COR-L47 (cell line): ENCODE results near the gene GAS7.

Source experiments
- DNase-seq: peaks from one replicate; lab custom pipeline; 2025; lab: John Stamatoyannopoulos, UW

The GAS7 gene

GRCh38 chr17:9913476-9913875 is 284.9 kb downstream of the GAS7 start:
- DNase-seq: no peak

DNA sequence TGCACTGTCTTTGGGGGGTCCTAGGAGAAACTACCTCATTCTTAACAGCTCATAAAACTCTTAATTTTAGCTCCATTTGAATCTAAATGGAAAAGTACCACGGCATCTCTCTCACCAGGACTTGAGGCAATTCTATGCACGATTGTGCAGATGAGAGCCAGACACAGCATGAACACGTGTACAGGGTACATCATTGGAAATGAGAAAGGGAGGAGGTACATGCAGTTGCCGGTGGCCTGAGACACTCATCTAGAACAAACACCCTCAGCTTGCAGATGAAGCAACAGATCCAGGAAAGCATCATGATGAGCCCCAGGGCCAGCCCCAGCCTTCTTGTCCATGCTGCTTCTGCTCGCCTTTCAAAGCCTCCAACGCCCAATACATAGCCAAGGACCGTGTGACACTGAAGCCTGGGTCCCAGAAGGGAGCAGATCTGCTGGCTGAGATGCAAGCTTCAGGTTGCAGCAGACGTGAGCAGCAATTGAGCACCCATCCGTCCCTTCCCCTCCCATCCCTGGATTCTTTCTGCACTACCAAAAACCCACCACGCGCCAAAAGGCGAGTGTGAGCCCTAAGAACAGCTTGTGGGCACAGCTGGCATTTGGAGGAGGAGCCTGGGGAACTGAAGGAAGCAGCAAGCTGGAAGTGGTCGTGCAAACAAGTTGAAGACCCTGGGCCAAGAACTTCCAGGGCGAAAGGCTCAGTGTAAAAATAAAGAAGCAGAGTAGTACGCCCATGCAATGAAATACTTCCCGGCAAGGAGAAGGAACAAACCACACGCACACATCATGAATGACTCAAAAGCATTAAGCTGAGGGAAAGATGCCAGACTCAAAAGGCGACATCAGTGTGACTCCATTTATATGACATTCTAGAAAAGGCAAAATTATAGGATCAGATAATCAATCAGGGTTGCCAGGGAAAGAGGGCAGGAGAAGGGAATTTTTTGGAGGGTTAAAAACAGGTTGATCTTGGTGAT is 286.0 kb downstream of the GAS7 start:
- no peak for DNase-seq

- no peak for DNase-seq
Measured at GRCh38 chr17:9911089-9911488, 287.3 kb downstream of the GAS7 start.

DNA sequence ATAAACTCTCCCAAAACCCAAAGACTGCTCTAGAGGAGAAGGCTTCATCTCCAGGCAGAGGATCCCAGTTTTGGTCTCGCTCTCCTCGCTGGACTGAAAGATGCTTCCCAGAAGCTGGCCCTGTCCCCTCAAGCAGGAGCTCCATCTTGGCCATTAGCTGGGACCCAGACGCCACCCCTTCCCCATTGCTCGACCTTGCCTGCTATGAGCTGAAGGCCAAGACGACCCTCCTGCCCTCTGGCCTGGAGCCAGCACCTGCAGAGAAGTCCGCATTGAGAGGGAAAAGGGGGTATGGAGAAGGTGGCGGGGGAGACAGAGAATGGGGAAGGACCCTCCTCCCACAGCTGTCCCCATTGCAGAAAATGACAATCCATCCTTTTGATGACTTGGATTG is 289.8 kb downstream of the GAS7 start:
- DNase-seq: no peak

GRCh38 chr17:9907883-9908648 is 290.3 kb downstream of the GAS7 start:
- DNase-seq: no peak

GRCh38 chr17:9907131-9907530 is 291.3 kb downstream of the GAS7 start:
- DNase-seq: no peak

DNA sequence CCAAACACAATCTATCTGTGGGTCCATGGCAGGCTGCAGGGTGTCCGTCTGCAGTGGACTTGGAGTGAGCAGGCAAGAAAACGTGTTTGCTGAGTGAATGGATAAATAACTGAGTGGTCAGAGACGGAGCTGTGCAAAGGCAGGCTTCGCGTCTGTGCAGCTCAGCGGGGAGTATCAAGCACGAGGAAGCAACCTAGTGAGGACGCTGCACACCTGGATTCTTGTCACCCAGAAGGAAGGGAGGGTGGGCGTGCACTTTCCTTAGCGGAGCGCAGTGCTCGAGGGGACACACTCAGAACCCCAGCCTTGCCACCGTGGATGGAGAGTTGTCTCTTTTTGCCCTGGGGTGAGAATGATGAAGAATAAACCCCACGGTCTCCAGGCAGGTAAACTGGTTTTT is 291.8 kb downstream of the GAS7 start:
- DNase-seq: no peak

DNA sequence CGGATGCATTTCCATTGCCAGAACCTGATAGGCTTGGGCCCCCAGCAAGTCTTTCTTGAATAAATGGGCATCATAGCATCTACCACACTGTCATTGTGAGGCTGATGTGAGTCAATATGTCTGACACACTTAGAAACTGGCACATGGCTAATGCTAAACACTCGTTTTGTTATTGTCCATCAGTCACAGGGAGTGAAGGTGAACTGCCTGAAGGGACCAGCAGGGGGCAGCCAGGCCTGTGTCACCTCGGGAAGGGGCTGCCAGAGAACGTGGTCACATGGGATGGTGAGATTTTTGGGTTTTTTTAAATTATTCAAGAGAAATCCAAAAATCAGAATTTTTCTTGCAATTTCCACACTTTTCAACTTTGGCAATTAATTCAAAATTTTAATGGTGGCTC is 292.5 kb downstream of the GAS7 start:
- no peak for DNase-seq

GRCh38 chr17:9905078-9905415 is 293.4 kb downstream of the GAS7 start, which contains the start of gene RCVRN:
RCVRN (minus strand) TSS chr17:9905271; CDS start chr17:9905180, 91 bp downstream.
- no peak for DNase-seq

GRCh38 chr17:9904277-9905077 is 293.9 kb downstream of the GAS7 start:
- DNase-seq: no peak

- DNase-seq: no peak
Measured at GRCh38 chr17:9902120-9902519, 296.3 kb downstream of the GAS7 start.

DNA sequence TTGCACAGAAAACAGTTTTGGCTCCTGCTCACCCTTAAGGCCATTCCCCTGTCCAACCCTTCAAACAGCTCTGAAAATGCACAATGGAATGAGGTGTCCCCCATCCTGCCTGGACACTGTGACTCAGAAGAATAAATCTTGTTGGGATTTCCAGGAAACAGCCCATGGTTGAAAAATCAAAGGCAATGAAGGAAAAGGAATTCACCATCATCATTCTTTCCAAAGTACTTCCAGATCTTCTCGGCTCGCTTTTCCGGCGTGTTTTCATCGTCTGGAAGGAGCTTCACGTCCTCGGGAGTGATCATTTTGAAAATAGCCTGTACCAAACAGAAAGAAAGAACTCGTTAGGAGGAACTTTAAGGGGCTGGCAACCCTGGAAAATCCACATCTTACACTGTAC is 297.6 kb downstream of the GAS7 start:
- no peak for DNase-seq

- no peak for DNase-seq
Measured at GRCh38 chr17:9900044-9900594, 298.3 kb downstream of the GAS7 start.

DNA sequence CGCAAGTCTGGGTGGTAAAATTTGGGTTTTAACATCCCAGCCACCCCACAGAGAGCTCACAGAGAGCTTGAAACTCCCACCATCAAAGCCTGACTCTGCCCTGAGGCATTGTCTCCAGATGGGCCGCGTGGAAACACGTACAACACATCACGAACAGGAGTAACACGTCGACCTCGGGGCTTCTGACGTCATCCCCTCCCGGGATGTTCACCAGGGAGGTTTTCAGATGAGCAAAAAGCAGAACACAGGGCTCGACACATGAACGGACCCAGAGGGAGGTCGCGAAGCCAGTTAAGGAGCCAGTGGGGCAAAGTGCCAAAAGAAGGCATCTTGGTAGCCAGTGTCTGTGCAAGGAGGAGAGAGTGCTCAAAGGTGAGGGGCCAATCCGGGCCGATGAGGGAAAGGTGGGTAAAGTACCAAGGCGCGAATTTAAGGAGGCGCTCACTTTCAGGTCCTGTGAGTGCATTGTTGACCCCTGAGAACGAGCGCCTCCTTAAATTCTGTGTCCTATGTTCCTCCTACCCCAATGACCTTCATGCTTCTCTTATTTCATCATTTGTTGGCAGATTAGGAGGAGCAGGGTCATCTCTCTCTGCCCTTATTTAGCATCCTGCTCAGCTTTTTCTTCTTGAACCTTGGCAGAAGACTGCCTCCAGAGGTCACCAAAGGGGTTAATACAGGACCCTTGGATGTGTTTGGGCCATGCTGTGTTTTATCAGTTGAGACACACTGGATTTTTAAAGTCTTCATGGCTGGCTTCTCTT is 298.9 kb downstream of the GAS7 start:
- DNase-seq: no peak

GRCh38 chr17:9898812-9899211 is 299.6 kb downstream of the GAS7 start:
- no peak for DNase-seq

DNA sequence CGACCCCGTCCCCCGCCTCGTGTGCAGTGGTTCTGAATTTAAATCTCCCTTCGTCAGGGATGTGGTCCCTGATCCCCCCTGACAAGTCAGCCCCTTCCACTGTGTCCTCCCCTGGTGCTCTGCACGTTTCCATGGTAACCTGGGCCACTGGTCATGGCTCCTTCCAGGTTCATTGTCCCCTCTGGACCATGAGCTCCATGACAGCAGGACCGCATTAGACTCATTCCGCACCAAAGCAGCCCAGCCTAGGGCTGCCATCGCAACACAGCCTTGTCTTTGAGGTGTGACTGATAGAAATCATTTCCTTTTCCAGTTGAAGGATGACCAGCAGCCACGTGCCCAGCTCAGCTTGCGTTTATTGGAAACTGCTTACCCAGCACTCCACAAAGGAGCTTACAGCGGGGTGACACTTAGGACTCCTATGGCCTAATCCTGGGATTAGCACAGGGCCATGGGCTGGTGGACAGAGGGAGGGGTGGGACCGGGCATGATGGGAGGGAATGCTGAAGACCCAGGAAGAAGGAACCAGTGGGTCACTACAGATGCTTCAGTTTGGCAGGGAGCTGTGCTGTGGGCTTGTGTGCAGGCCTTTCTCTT is 300.9 kb downstream of the GAS7 start:
- DNase-seq: no peak

DNA sequence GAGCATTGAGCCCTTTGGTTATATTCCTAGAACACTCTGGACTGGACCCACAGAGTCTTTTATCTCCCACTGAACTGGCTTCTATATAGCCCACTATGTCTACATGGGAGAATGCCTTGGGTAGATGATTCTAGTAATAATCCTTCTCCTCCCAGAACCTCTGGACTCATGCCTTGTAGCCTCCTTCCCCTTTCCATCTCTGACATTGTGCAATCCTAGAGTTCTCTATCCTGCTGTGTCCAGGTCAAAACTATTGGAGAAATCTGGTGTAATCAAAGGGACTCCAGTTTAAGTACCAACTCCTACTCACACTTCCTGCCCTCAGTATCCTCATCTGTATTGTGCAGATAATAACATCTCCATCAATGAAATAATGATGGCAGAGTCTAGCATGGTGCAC is 302.5 kb downstream of the GAS7 start:
- DNase-seq: no peak

- DNase-seq: no peak
Measured at GRCh38 chr17:9894231-9894630, 304.2 kb downstream of the GAS7 start.

DNA sequence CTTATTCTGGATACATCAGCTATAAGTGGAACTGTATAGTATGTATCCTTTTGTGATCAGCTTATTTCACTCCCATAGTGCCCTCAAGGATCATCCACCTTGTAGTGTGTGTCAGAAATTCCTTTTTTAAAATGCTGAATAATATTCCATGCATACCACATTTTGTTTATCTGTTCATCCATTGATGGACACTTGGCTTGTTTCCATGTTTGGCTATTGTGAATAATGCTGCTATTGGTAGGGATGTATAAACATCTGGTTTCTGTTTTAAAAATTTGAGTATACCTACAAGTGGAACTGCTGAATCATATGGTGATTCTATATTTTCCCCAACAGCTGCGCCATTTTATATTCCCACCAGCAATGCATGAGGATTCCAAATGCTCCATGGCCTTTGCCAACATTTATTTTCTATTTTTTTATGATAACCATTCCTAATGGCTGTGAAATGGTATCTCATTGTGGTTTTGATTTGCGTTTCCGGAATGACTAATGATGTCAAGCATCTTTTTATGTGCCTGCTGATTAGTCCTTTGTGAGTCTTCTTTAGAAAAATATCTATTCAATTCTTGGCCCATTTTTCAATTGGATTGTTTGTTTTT is 304.9 kb downstream of the GAS7 start:
- DNase-seq: no peak

DNA sequence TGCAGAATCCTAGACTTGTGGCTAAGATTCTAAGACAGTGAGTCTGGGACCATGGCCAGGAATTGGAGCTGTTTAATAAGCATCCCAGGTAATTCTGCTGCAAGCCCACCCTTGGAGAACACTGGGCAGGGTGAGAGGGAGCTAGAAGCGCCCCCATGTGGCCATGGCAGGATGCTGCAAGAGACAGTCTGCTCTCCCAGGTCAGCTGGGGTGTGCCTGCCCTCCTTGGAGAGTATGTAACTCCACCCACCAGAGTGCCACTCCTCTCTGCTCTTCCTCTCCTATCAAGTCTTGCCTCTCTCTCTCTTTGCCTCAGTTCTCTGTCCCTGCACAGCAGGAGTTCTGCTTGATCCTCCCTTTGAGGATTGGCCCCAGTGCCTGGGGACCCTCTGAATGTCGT is 308.3 kb downstream of the GAS7 start:
- no peak for DNase-seq
